ENCODE data around the gene MTERF4.

MTERF4 gene

DNA sequence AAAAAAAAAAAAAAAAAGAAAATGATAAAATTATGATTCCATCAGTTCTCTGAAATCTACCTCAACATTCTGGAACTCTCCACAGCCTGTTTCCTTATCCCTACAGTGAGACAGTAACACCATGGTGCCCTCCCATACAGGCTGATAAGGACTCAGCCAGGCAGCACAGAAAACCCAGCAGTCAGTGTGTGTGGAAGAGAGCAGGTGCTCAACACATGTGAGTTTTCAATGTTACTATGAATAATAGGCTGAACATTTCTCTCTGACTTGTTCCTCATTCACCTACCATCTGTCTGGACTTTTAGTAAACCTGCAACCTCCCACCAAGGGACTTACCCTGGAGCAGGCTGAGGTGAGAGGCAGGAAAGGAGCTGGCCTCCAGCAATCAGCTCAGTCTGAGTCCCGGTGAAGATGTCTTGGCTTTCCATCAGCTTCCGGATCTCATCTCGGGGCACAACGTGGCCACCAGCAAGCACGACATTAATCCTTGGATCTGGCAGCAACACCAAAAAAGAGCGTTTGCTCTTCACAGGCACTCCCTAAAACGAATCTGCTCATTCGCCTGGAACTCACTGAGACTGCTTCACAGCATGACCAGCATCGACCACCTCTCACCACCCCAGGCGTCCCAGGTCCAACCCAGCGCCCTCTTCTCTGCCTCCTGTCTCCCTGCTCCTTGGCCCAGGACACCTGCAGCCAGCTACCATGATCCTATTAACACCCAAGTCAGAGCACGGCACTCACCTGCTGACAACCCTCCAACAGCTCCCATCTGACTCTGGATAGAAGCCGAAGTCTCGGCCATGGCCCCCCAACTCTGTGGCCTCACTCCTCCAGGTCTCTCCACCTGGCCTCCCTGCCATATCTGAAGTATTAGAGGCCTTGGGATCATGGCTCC is 30.7 kb upstream of the MTERF4 start:
- no peak for DNase-seq

GRCh38 chr2:241131531-241131930 is 29.4 kb upstream of the MTERF4 start:
- no peak for DNase-seq

- DNase-seq, result no peak
Measured at GRCh38 chr2:241130316-241130715, 28.2 kb upstream of the MTERF4 start.

DNA sequence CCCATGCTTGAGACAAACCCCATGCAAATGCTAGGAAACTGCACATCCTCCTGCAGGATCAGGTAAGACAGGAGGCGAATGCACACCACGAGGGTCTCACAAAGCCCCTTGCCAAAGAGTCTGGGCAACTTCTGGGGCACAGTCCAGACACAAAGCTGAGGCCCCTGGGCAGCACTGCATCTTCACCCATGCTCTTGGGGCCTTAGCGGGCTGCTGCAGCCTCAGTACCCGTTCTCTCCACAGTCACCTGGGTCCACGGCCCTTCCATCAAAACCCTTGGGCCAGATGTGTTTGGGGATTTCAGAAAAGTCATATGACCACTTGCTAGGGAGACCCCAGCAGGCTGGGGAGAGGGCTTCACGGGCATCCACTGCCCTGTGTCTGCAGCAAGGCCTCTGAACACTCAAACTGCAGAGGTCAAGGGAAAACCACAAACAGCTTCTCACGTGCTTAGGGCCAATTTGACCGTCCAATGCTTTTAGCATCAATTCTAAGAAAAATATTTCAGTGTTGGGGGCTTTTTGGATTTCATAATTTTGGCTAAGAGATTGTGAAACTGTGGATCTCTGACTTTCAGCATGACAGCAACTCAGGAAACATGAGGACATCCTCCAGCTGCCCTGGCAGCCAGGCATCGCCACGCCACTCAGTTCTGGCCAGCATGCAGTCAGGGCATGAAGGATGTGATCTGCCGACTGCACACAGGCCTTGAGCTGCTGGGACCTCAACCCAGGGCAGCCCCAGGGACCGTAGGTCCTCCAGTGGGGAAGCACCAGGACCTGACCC is 27.2 kb upstream of the MTERF4 start:
- DNase-seq, result no peak

DNA sequence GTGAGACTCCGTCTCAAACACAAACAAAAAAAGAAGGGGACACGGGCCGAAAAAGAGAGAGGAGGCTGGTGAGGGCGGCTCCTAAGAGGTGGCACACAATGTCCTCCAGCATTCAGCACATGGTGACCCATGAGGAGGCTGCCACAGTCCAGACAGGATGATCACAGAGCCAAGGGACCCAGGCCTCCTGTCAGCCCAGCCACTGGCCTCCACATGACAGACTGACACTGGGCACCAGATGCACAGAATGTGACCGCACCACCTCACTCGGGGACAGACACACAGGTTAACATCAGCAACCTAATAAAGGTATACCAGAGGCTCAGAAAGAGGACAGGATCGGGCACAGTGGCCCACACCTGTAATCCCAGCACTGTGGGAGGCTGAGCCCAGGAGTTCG is 26.2 kb upstream of the MTERF4 start:
- no peak for DNase-seq

DNA sequence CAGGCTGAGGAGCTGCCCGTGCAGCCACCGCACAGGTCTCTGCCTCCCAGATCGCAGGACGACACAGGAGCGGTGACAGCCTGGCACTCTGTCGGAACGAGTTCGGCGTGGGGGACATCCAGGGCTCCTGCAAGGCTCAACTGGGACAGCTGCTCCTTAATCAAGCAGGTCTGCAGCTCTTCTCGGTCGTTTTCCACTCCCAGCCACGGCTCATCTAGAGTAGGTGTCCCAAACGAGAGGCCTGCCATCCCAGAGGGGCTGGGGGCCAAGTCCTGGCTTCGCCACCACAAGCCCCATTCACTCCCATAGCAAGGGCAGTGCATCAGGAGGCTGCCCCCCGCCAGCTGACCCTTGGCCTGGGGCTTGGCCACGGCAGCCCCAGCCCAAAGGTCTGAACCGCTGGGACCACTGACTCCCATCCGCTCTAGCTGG is 24.7 kb upstream of the MTERF4 start:
- no peak for DNase-seq

DNA sequence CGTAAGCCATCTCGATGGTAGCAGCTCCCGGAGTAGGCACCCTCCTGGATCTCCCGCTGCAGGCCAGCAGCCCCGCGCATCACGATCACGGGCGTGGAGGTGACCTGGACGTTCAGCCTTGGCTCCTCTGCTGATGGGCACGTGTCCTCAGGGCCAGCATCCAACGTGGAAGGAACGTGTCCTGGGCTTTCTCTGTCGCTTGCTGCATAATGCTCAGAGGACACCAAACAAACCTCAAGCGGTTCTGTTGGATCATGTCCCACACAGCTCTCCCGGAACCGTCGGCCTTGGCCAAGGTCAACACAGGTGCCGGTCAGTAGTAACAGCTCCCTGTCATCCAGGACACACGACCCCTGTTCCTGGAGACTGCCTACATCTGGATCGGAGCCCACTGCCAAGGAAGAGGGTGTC is 24.1 kb upstream of the MTERF4 start:
- DNase-seq, result no peak

GRCh38 chr2:241125626-241126025 is 23.5 kb upstream of the MTERF4 start:
- DNase-seq, result no peak

DNA sequence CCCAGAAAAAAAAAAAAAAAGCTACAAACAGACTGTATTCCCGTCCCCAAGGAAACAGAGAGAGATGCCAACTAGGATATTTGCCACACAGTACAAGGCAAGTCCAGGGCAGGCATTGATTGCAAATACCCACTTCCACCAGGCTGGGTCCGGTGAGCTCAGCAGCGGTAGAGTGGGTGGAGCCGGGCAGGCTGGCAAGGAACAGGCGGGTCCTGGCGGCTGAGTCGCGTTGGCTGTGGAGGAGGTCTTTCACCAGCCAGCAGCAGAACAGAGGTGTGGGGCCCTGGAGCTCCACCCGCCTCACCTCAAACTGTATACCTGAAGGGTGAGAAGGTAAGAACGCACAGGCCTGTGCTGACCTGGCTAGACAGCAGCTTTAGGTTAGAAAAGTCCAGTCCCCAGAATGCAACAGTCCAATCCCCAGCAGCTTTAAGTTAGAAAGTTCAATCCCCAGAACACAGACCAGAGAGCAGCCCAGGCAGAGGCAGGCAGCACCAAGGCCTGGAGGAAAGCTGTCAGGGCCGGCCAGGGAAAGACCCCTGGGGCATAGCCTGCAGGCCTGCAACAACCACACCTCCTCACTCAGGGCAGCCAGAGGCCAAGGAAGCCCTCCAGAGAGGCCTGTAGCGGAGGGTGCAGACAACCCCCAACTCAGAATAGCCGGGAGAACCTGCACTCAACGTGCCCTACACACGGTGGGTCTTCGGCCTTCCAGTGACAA is 21.9 kb upstream of the MTERF4 start:
- no peak for DNase-seq

GRCh38 chr2:241122376-241123002 is 20.4 kb upstream of the MTERF4 start:
- no peak for DNase-seq

DNA sequence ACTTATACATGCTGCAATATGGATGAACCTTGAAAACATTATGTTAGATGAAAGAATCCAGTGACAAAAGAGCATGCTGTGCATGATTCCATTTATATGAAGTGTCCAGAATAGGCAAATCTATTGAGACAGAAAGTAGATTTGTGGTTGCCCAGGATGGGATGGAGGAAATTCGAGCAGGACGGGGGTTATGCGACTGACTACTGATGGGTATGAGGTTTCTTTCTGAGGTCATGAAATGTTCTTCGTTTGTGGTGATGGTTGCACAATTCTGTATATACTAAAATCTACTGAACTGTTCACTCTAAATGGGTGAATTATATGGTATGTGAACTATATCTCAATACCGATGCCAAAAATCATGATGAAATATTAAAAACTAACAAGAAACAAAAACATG is 18.9 kb upstream of the MTERF4 start:
- no peak for DNase-seq

DNA sequence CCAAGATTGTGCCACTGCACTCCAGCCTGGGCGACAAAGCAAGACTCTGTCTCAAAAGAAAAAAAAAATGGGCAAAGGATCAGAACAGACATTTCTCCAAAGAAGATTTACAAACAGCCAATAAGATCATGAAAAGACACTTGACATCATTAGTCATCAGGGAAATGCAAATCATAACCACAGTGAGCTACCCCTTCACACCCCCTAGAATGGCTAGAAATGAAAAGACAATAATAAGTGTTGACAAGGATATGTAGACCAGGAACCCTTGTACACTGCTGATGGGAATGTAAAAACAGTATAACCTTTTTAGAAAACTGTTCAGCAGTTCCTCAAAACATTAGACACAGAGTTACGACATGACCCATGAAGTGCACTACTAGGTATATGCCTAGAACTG is 18.4 kb upstream of the MTERF4 start:
- DNase-seq, result no peak

DNA sequence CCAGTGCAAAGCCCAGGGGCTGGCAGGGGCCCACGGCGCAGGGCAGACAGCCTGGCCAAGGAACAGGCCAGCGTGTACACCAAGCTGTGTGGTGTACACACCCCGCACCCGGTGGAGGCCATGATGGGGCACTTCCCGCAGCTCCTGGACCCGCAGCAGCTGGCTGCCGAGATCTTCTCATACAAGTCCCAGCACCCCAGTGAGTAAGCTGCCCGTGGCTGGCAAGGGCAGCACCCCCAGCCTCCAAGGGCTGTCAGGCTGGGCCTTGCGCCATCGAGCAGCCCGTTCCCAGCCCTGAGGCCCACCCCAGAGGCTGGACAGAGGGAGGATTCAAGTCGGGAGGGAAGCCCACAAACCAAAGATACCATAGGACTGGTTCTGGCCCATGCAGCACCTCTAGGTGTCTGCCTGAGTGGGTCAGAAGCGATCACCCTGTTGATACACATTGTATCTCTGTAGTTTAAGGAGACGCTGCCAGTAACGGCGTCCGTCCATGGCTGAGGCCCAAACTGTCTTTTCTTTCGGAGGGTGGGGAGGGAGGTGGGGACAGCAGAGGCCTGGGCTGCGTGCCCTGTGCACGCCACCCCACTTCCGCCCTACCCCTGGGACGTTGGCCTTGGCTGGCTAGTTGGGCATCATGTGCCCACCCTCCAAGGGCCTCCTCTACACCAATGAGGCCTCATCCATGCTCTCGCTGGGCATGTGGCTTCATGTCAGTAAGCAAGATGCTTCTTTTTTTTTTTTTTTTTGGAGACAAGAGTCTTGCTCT is 16.8 kb upstream of the MTERF4 start:
- DNase-seq, result no peak

DNA sequence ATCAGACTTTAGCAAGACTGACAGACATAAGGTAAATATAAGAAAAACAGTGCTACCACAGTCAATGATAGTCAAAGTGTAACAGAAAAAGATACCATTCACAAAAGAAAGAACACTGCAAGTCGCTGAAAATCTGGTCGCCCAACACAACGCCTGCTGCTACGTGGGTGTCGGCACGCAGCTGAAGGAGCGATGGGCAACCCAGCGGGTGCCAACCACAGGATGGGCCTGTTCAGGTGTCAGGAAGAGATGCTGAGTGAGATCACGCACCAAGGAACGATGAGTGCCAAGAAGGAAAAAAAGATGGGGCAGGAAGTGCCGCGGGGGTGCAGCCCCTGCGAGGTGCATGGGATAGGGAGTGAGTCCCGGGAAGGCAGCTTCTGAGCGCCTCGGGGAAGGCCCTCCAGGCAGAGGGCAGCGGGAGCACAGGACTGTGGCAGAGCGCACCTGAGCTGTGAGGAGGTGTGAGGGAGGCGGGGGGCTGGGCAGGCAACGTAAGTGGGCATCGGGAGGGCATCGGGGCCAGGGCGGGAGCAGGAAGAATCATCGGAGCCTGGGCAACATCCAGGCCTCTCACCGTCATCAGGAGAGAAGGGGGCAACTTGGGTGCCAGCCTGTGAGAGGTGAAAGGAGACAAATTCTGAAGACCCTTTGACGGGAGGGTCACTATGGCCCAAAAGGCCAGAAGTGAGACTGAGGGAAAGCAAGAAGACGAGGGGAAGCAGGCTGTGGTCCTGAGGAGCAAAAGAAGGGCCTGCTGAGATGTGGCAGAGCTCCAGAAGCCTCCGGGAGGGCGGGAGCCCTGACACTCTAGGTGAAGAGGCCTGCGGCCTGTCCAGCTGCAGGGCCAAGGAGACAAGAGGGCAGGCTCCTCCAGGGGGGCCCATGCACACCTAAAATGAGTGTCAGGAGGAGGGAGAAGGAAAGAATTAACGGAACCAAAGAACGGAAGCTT is 14.8 kb upstream of the MTERF4 start:
- no peak for DNase-seq

GRCh38 chr2:241115361-241115760 is 13.3 kb upstream of the MTERF4 start:
- no peak for DNase-seq

GRCh38 chr2:241114836-241115235 is 12.7 kb upstream of the MTERF4 start:
- no peak for DNase-seq

- DNase-seq, result no peak
Measured at GRCh38 chr2:241112592-241112991, 10.5 kb upstream of the MTERF4 start.

DNA sequence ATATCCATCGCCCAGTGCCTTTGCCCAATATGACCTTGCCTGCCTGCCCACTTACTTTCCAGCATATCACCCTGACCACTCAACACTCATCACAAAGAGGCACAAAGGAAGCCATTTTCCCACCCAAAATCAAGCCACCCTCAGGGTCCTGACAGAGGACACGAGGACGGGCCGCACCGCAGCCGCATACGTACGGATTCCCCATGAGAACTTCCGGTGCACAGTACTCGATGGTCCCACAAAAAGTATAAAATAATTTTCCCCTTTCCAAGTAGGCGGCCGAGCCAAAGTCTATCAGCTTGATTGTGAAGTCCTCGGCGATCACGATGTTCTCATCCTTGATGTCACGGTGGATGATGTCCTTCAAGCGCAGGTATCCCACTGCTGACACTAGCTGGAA is 10.0 kb upstream of the MTERF4 start:
- no peak for DNase-seq

- DNase-seq, result no peak
Measured at GRCh38 chr2:241111440-241111805, 9.3 kb upstream of the MTERF4 start.

GRCh38 chr2:241110607-241111439 is 8.7 kb upstream of the MTERF4 start:
- no peak for DNase-seq

Data from eye (tissue), 1 donor.